Ovary (tissue), 9 donors: ENCODE measurements around the gene THOC7. TPM values are rescaled to one million over a fixed set of nuclear protein-coding genes. Genes with fewer than 3 reads are reported as not detected.

ENCODE experiments used
- DNase-seq, 5 donors: peaks; one replicate each; pipeline ENCODE4 v3.0.0-alpha.2; 2019 to 2020
- H3K27ac ChIP-seq, 2 donors: fragments of 200-600 bp; one replicate each; pipeline versions ENCODE4 v1.5.1 to v1.8.0; 2019 to 2022
- H3K27me3 ChIP-seq: fragments of 200-600 bp; one replicate; pipeline ENCODE4 v1.8.0; 2022
- H3K36me3 ChIP-seq: fragments of 200-600 bp; sonication (generic); one replicate; pipeline ENCODE4 v1.5.1; 2019
- H3K4me1 ChIP-seq: one replicate; pipeline ENCODE4 v1.8.1; 2013; ENCODE audit warnings: mild to moderate bottlenecking, moderate library complexity; ENCODE audit not compliant: insufficient read depth
- H3K4me3 ChIP-seq: fragments of 200-600 bp; sonication (generic); one replicate; pipeline ENCODE4 v1.5.1; 2017
- H3K9me3 ChIP-seq, 2 donors: fragments of 200-600 bp in 1 of 2; sonication (generic) in 1 of 2; one replicate each; pipeline versions ENCODE4 v1.5.1 to v1.8.1; 2013 to 2019; ENCODE audit warnings: mild to moderate bottlenecking in 1 of 2, moderate library complexity in 1 of 2
- CTCF ChIP-seq, 3 donors: fragments of 450-650 bp in 2 of 3; fragments of 200-600 bp in 1 of 3; IDR thresholded peaks; one replicate each; pipeline versions ENCODE4 v1.5.1 to v1.8.0; 2016 to 2022; ENCODE audit warnings: antibody characterized with exemption in 3 of 3, mild to moderate bottlenecking in 1 of 3
- EP300 ChIP-seq: sonication (generic); formaldehyde crosslinking; IDR thresholded peaks from one replicate; pipeline ENCODE4 v1.6.1; 2017; ENCODE audit warnings: antibody characterized with exemption
- POLR2A ChIP-seq: fragments of 450-650 bp; IDR thresholded peaks from one replicate; pipeline ENCODE4 v1.6.1; 2017; ENCODE audit warnings: antibody characterized with exemption, mild to moderate bottlenecking, moderate library complexity
- WGBS, 3 donors: extraction: QIAGEN DNeasy Blood & Tissue Kit in 1 of 3; methylation state at CpG; one replicate each; pipeline versions ENCODE4 v1.1.5 to v1.1.7; 2013 to 2017; 5-methylcytosine and 5-hydroxymethylcytosine counted together
- intact Hi-C, 4 donors: fragments of 100-400 bp; cut with DNase I; formaldehyde crosslinking; loops; one replicate each; pipeline versions ENCODE4 v1.11.0 to v1.15.1; 2022 to 2023
- polyA plus RNA-seq, 2 donors: library from polyadenylated mRNA; stranded (reverse); fragments of 200-250 nt in 1 of 2; fragments of 350-450 nt in 1 of 2; fragmentation: Illumina TruSeq in 1 of 2; extraction: RNeasy Lipid Tissue Mini Kit (QIAGEN cat#74804) in 1 of 2; gene quantifications; one replicate each; pipeline ENCODE4 v1.2.3, GENCODE V29; 2013 to 2014
- total RNA-seq, 7 donors: library from RNA; depleted of rRNA in 2 of 7; stranded (reverse); fragments of >200 nt in 2 of 7; fragmentation: NEBNext Ultra II Directional in 3 of 7; extraction: Animal tissue kit (Norgen Biotek cat#: 25700) in 3 of 7; gene quantifications; one replicate each; pipeline versions ENCODE4 v1.1.0 to v1.2.4, GENCODE V29; 2016 to 2023
- donor health status: DM: no; HTN: no; CAD: no; lungs with moderate emphysema.
- donor health status: DM: no; HTN: no; CAD: no.
- donor health status: Bipolar disorder and iron deficiency.
- donor health status: DM: yes; HTN: yes; CAD: no.
- donor health status: DM: no; HTN: no; CAD: no.
- donor health status: DM: yes; HTN: yes; CAD: no.

The THOC7 gene
- total and polyA plus RNA-seq, 9 donors, result 38.2 to 80.3 (median 47.4) TPM

- Histone ChIP-seq H3K4me1 (peaks cover 2% of the 10 kb centered on the region), H3K27ac (no peak overlapping the region), H3K36me3 (no peaks in the 10 kb centered on the region), H3K9me3 (no peaks in the 10 kb centered on the region), H3K27me3 (no peaks in the 10 kb centered on the region), H3K4me3 (no peak overlapping the region)
- WGBS, 3 donors, result 93 to 97% (median 93%) methylated on average over 5 of the region's 5 CpGs
- TF ChIP-seq CTCF (IDR thresholded peaks at IDR 0.05) (no peak), POLR2A (no peak), EP300 (no peak)
- intact Hi-C loops, result no loop called here
- no peak for DNase-seq
Observed at GRCh38 chr3:63900010-63900409, 36.4 kb upstream of the THOC7 start.

- intact Hi-C loops, result no loop called here
- Histone ChIP-seq H3K4me3 (no peak overlapping the region), H3K27me3 (no peaks in the 10 kb centered on the region), H3K27ac (no peak overlapping the region), H3K9me3 (no peaks in the 10 kb centered on the region), H3K36me3 (no peaks in the 10 kb centered on the region), H3K4me1 (peaks cover 3% of the 10 kb centered on the region)
- DNase-seq, result no peak
- 64 to 73% (median 69%) methylated on average over 1 of the region's 1 CpG for WGBS, 3 donors
- TF ChIP-seq CTCF (IDR thresholded peaks at IDR 0.05), result no peak
- TF ChIP-seq POLR2A, result no peak
- TF ChIP-seq EP300, result no peak
Observed at GRCh38 chr3:63896332-63897030, 32.9 kb upstream of the THOC7 start.

GRCh38 chr3:63895422-63896189 is 32.0 kb upstream of the THOC7 start:
- 78 to 83% (median 80%) methylated on average over 5 of the region's 5 CpGs for WGBS, 3 donors
- Histone ChIP-seq H3K27me3 (no peaks in the 10 kb centered on the region), H3K9me3 (no peaks in the 10 kb centered on the region), H3K4me3 (no peak overlapping the region), H3K36me3 (no peaks in the 10 kb centered on the region), H3K4me1 (peaks cover 3% of the 10 kb centered on the region), H3K27ac (no peak overlapping the region)
- intact Hi-C loops, result no loop called here
- DNase-seq, result no peak
- TF ChIP-seq POLR2A, result no peak
- no peak for TF ChIP-seq CTCF (IDR thresholded peaks at IDR 0.05)
- no peak for TF ChIP-seq EP300

- Histone ChIP-seq H3K4me1 (peaks cover 3% of the 10 kb centered on the region), H3K36me3 (no peaks in the 10 kb centered on the region), H3K27me3 (no peaks in the 10 kb centered on the region), H3K9me3 (no peaks in the 10 kb centered on the region), H3K27ac (no peak overlapping the region), H3K4me3 (no peak overlapping the region)
- no peak for TF ChIP-seq CTCF (IDR thresholded peaks at IDR 0.05)
- no peak for TF ChIP-seq EP300
- no peak for TF ChIP-seq POLR2A
- DNase-seq, result no peak
- intact Hi-C loops, result no loop called here
- WGBS, 3 donors, result 94 to 100% (median 96%) methylated on average over 1 of the region's 1 CpG
Observed at GRCh38 chr3:63892773-63893352, 29.3 kb upstream of the THOC7 start.
